Uterus (tissue), 2 donors: ENCODE measurements around the gene PEPD.

ENCODE experiments used
- CTCF ChIP-seq, 4 experiments: fragments of 200-600 bp in 2 of 4; fragments of 450-650 bp in 2 of 4; sonication (generic) in 2 of 4; IDR thresholded peaks; one replicate each; pipeline ENCODE4 v1.5.1; 2016 to 2019; ENCODE audit warnings: antibody characterized with exemption in 4 of 4, mild to moderate bottlenecking in 2 of 4, moderate library complexity in 1 of 4
- POLR2A ChIP-seq, 2 donors: fragments of 450-650 bp; IDR thresholded peaks; one replicate each; pipeline ENCODE4 v1.6.1; 2016; ENCODE audit warnings: antibody characterized with exemption in 2 of 2, mild to moderate bottlenecking in 1 of 2, moderate library complexity in 1 of 2

- no peak for TF ChIP-seq CTCF (IDR thresholded peaks at IDR 0.05)
- no peak for TF ChIP-seq POLR2A (IDR thresholded peaks at IDR 0.05)
Measured at GRCh38 chr19:33519416-33519815, 2.2 kb downstream of the PEPD start.
